Lower leg skin (tissue), 3 donors: Measurements from ENCODE around the gene KDM2B.

ENCODE experiments used
- CTCF ChIP-seq, 3 donors: fragments of 450-650 bp; IDR thresholded peaks; one replicate each; pipeline ENCODE4 v1.5.1; 2016; ENCODE audit warnings: antibody characterized with exemption in 3 of 3, mild to moderate bottlenecking in 3 of 3, moderate library complexity in 2 of 3
- POLR2A ChIP-seq, 2 donors: fragments of 450-650 bp; IDR thresholded peaks; one replicate each; pipeline ENCODE4 v1.6.1; 2016 to 2017; ENCODE audit warnings: antibody characterized with exemption in 2 of 2, mild to moderate bottlenecking in 1 of 2, moderate library complexity in 1 of 2

GRCh38 chr12:121443911-121444841, 136.6 kb downstream of the KDM2B start:
- TF ChIP-seq CTCF (IDR thresholded peaks at IDR 0.05): no peak
- no peak for TF ChIP-seq POLR2A (IDR thresholded peaks at IDR 0.05)
